ENCODE measurements around the gene SNCB.

Gene SNCB

DNA sequence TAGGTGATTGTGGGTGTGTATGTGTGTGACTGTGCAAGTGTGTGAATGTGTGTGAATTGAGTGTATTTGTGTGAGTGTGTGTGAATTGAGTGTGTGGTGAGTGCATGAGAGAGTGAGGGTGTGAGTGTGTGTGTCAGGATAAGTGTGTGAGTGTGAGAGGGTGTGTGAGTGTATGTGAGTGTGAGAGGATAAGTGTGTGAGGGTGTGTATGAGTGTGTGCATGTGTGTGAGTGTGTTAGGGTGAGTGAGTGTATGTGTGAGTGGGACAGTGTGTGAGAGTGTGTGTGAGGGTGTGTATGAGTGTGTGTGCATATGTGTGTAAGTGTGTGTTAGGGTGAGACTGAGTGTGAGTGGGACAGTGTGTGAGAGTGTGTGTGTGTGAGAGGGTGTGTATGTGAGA lies 42.0 kb downstream of the SNCB start:
- no peak for FAIRE-seq
- no peak for DNase-seq (ENCODE audit: insufficient read length, low spot score)
- no peak for TF ChIP-seq POLR2A (IDR thresholded peaks at IDR 0.05; ENCODE audit: low read depth, low read length)

DNA sequence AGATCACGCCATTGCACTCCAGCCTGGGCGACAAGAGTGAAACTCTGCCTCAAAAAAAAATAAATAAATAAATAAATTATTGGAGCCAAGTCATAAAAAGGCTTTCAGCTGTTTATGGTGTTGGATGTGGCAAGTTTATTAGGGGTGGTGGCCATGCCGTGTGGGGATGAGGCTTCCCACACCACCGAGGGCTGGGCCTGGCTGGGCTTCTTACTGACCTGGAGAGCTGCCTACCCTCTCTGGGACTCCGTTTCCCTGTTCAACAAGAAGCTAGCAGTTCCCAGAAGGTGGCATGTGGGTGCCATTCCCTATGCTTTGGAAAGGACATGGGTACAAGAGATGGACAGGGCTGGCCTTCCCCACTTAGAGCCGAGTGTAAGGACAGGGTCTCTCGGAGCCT lies 42.9 kb downstream of the SNCB start:
- no peak for TF ChIP-seq POLR2A (IDR thresholded peaks at IDR 0.05; ENCODE audit: low read depth, low read length)
- no peak for DNase-seq (ENCODE audit: insufficient read length, low spot score)
- FAIRE-seq, result no peak

- DNase-seq (ENCODE audit: insufficient read length, low spot score) (no peak), FAIRE-seq (no peak)
- TF ChIP-seq POLR2A (IDR thresholded peaks at IDR 0.05; ENCODE audit: low read depth, low read length), result no peak
Observed at GRCh38 chr5:176583076-176583475, 47.3 kb downstream of the SNCB start.

GRCh38 chr5:176581361-176581760 lies 49.0 kb downstream of the SNCB start:
- no peak for DNase-seq (ENCODE audit: insufficient read length, low spot score)
- no peak for FAIRE-seq
- TF ChIP-seq POLR2A (IDR thresholded peaks at IDR 0.05; ENCODE audit: low read depth, low read length), result no peak

- TF ChIP-seq POLR2A (IDR thresholded peaks at IDR 0.05; ENCODE audit: low read depth, low read length), result no peak
- no peak for DNase-seq (ENCODE audit: insufficient read length, low spot score)
- FAIRE-seq, result no peak
Observed at GRCh38 chr5:176579323-176579722, 51.0 kb downstream of the SNCB start.

- DNase-seq (ENCODE audit: insufficient read length, low spot score), result peak; percentile 53
Observed at GRCh38 chr5:176578391-176578808, 51.9 kb downstream of the SNCB start.

DNA sequence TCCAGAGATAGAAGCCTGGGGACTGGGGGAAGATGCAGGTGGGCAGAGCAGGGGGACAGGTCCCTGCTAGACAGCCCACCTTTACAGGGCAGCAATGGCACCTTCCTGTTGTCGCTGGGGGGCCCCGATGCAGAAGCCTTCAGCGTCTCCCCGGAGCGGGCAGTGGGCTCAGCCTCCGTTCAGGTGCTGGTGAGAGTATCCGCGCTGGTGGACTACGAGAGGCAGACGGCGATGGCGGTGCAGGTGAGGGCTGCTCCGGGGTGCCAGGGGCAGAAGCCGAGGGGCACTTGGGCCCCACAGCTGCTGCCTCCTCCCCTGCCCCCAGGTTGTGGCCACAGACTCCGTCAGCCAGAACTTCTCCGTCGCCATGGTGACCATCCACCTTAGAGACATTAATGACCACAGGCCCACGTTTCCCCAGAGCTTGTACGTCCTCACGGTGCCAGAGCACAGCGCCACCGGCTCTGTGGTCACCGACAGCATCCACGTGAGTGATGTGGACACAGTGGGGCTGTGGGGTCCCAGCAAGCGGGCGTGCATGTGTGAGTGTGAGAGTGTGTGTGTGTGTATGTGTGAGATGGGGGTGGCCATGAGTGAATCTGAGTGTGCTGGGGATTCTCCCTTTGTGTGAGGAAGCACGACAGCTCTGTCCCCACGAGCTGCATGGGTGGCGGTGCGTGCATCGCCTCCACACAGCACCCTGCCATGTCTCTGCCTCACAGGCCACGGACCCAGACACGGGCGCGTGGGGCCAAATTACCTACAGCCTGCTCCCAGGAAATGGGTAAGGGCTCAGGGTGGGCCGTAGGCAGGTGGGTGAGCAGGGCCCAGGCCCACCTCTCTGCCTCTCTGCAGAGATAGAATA lies 52.8 kb downstream of the SNCB start:
- FAIRE-seq, result no peak
- DNase-seq (ENCODE audit: insufficient read length, low spot score), result no peak
- no peak for TF ChIP-seq POLR2A (IDR thresholded peaks at IDR 0.05; ENCODE audit: low read depth, low read length)

More at GRCh38 chr5:176578391-176578808, 51.9 kb downstream of the SNCB start:
- FAIRE-seq, result no peak
- TF ChIP-seq POLR2A (IDR thresholded peaks at IDR 0.05; ENCODE audit: low read depth, low read length), result 0 out of 2 replicates have a peak, but pooled peaks have one; percentile 5

GRCh38 chr5:176575488-176576422 lies 54.6 kb downstream of the SNCB start:
- FAIRE-seq, result no peak
- DNase-seq (ENCODE audit: insufficient read length, low spot score), result no peak
- no peak for TF ChIP-seq POLR2A (IDR thresholded peaks at IDR 0.05; ENCODE audit: low read depth, low read length)

- FAIRE-seq (no peak), DNase-seq (ENCODE audit: insufficient read length, low spot score) (no peak)
- no peak for TF ChIP-seq POLR2A (IDR thresholded peaks at IDR 0.05; ENCODE audit: low read depth, low read length)
Observed at GRCh38 chr5:176575066-176575465, 55.3 kb downstream of the SNCB start.

DNA sequence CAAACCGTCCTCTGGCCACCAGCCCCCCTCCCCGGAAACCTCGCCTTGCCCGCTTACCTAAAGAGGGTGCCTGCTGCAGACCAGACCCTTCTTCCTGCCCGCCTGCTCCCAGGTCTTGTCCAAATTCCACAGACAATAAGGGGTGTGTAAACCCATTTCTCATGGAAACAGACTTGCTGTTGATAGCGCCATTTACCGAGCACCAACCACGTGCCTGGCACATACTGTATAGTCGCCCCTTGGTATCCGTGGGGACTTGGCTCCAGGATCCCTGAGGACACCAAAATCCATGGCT lies 56.1 kb downstream of the SNCB start:
- DNase-seq (ENCODE audit: insufficient read length, low spot score) (no peak), FAIRE-seq (no peak)
- TF ChIP-seq POLR2A (IDR thresholded peaks at IDR 0.05; ENCODE audit: low read depth, low read length), result no peak

DNA sequence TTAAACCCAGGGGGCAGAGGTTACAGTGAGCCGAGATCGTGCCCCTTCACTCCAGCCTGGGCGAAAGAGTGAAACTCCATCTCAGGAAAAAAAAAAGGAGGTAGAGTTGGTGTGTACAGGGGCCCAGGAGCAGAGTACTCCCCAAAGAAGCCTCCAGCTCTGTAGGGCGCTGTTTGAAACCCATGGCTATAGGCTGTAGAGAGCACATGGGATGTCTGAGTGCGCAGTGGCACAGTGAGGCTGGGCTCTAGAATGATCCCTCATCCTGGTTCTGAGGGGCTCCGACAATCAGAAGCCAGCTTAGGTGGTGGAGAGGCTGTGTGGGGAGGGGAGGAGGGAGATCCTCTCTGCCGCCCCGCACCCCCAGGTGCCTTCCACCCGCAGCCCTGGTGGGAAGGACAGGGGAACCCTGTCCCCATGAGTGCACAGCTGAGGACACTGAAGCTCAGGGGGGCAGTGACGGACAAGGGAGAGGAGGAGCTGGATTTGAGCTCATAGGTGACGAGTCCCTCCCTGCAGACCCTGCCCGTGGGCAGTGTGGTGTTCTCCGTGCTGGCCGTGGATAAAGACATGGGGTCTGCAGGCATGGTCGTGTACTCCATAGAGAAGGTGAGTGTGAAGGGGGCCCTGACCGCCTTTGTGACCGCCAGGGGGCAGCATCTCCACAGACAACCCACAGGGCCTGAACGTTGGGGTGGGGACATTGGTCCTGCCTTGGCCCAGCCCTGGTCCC lies 56.6 kb downstream of the SNCB start:
- DNase-seq (ENCODE audit: insufficient read length, low spot score), result peak; percentile 70
- FAIRE-seq, result no peak
- no peak for TF ChIP-seq POLR2A (IDR thresholded peaks at IDR 0.05; ENCODE audit: low read depth, low read length)
